Left lung (tissue), 10 donors: ENCODE measurements around the gene SRCIN1. TPM values are rescaled to one million over a fixed set of nuclear protein-coding genes. Genes with fewer than 3 reads are reported as not detected.

Experiments
- ATAC-seq: fragments of 200-7000 bp; cut with Tn5 transposase; one replicate; pipeline ENCODE4 v1.9.1; 2020; ENCODE audit warnings: moderate library complexity
- DNase-seq, 4 donors: peaks; one replicate each; pipeline ENCODE4 v3.0.0-alpha.2; 2013 to 2020
- H3K27ac ChIP-seq, 2 donors: fragments of 200-600 bp; sonication (generic) in 1 of 2; one replicate each; pipeline versions ENCODE4 v1.5.0 to v1.8.0; 2020 to 2021
- H3K27me3 ChIP-seq, 2 donors: fragments of 200-600 bp; sonication (generic) in 1 of 2; one replicate each; pipeline versions ENCODE4 v1.5.0 to v1.8.0; 2020 to 2021
- H3K36me3 ChIP-seq, 2 donors: fragments of 200-600 bp; sonication (generic) in 1 of 2; one replicate each; pipeline versions ENCODE4 v1.5.0 to v1.8.0; 2020 to 2021
- H3K4me1 ChIP-seq, 2 donors: fragments of 200-600 bp; one replicate each; pipeline ENCODE4 v1.8.0; 2021
- H3K4me3 ChIP-seq, 2 donors: fragments of 200-600 bp; sonication (generic) in 1 of 2; one replicate each; pipeline versions ENCODE4 v1.5.0 to v1.8.0; 2020 to 2021; ENCODE audit warnings: mild to moderate bottlenecking in 1 of 2
- H3K9me3 ChIP-seq, 2 donors: fragments of 200-600 bp; sonication (generic) in 1 of 2; one replicate each; pipeline versions ENCODE4 v1.5.0 to v1.8.0; 2020 to 2021
- CTCF ChIP-seq, 2 donors: fragments of 200-600 bp; sonication (generic) in 1 of 2; IDR thresholded peaks; one replicate each; pipeline versions ENCODE4 v1.5.0 to v1.8.0; 2021; ENCODE audit warnings: antibody characterized with exemption in 2 of 2
- intact Hi-C, 2 donors: fragments of 100-400 bp; cut with DNase I; formaldehyde crosslinking; loops; one replicate each; pipeline versions ENCODE4 v1.11.2 to v1.14.2; 2022
- polyA plus RNA-seq, 6 donors: library from polyadenylated mRNA; unstranded; fragments of 120-200 nt; gene quantifications; one replicate each; pipeline ENCODE4 v1.2.1, GENCODE V29; 2013; ENCODE audit not compliant: insufficient read length in 6 of 6
- total RNA-seq, 2 donors: library from RNA; stranded (reverse); fragmentation: NEBNext Ultra II Directional; extraction: Animal tissue kit (Norgen Biotek cat#: 25700); gene quantifications; one replicate each; pipeline ENCODE4 v1.2.1, GENCODE V29; 2021
- donor health status: DM: no; HTN: yes; CAD: no.
- donor health status: DM: no; HTN: no; CAD: no.

Gene SRCIN1
- total and polyA plus RNA-seq, 8 donors: 2.7 to 10.6 (median 7.4) TPM

GRCh38 chr17:38559051-38559879, 46.5 kb downstream of the SRCIN1 start:
- Histone ChIP-seq H3K4me1 (peaks cover 14 to 32% of the 10 kb centered on the region in 2 donors), H3K36me3 (no peaks in the 10 kb centered on the region), H3K4me3 (peak overlapping the region; percentile 21 to 37), H3K27ac (no peak overlapping the region), H3K9me3 (no peaks in the 10 kb centered on the region), H3K27me3 (peaks cover 45 to 59% of the 10 kb centered on the region in 2 donors)
- intact Hi-C loops: no loop called here
- peak in 1 of 2 donors; percentile 19 for TF ChIP-seq CTCF (IDR thresholded peaks at IDR 0.05)
- DNase-seq (peak; percentile 32 to 94 (median 89)), ATAC-seq (peak; percentile 84)

GRCh38 chr17:38558728-38559050, 47.1 kb downstream of the SRCIN1 start:
- Histone ChIP-seq H3K9me3 (no peaks in the 10 kb centered on the region), H3K4me3 (peak overlapping the region; percentile 21 to 37), H3K27me3 (peaks cover 39 to 53% of the 10 kb centered on the region in 2 donors), H3K36me3 (no peaks in the 10 kb centered on the region), H3K27ac (no peak overlapping the region), H3K4me1 (peaks cover 14 to 32% of the 10 kb centered on the region in 2 donors)
- intact Hi-C loops: no loop called here
- DNase-seq: no peak
- no peak for TF ChIP-seq CTCF (IDR thresholded peaks at IDR 0.05)
- peak; percentile 2 for ATAC-seq

- DNase-seq (peak; percentile 84 to 99 (median 94)), ATAC-seq (peak; percentile 92)
- Histone ChIP-seq H3K4me3 (peak overlapping the region; percentile 21 to 37), H3K9me3 (no peaks in the 10 kb centered on the region), H3K4me1 (peaks cover 14 to 32% of the 10 kb centered on the region in 2 donors), H3K36me3 (no peaks in the 10 kb centered on the region), H3K27me3 (peaks cover 33 to 47% of the 10 kb centered on the region in 2 donors), H3K27ac (peak overlapping the region in 1 of 2 donors; percentile 45)
- TF ChIP-seq CTCF (IDR thresholded peaks at IDR 0.05): peak; percentile 81 to 88
- intact Hi-C loops: no loop called here
Observed at GRCh38 chr17:38557836-38558727, 47.7 kb downstream of the SRCIN1 start.

GRCh38 chr17:38557396-38557795, 48.4 kb downstream of the SRCIN1 start:
- no peaks in the 10 kb centered on the region for H3K36me3 ChIP-seq
- ATAC-seq: no peak
- no peak overlapping the region for H3K4me3 ChIP-seq
- no peaks in the 10 kb centered on the region for H3K9me3 ChIP-seq
- peaks cover 14 to 32% of the 10 kb centered on the region in 2 donors for H3K4me1 ChIP-seq
- intact Hi-C loops: no loop called here
- peaks cover 26 to 47% of the 10 kb centered on the region in 2 donors for H3K27me3 ChIP-seq
- peak overlapping the region in 1 of 2 donors; percentile 45 for H3K27ac ChIP-seq
- no peak for DNase-seq
- no peak for TF ChIP-seq CTCF (IDR thresholded peaks at IDR 0.05)

GRCh38 chr17:38556239-38556638, 49.5 kb downstream of the SRCIN1 start:
- peaks cover 14 to 32% of the 10 kb centered on the region in 2 donors for H3K4me1 ChIP-seq
- ATAC-seq (no peak), DNase-seq (no peak)
- H3K27me3 ChIP-seq: peaks cover 15 to 42% of the 10 kb centered on the region in 2 donors
- TF ChIP-seq CTCF (IDR thresholded peaks at IDR 0.05): no peak
- no peaks in the 10 kb centered on the region for H3K36me3 ChIP-seq
- intact Hi-C loops: no loop called here
- no peaks in the 10 kb centered on the region for H3K9me3 ChIP-seq
- no peak overlapping the region for H3K4me3 ChIP-seq
- no peak overlapping the region for H3K27ac ChIP-seq
